Rectal smooth muscle tissue (tissue), 1 donor: ENCODE results near the gene HES1.
"Not testable (repeated sequence)": the region's sequence is repeated elsewhere in the genome, so short reads cannot be mapped to it uniquely, and the experiment has no call there.

ENCODE experiments used
- H3K27ac ChIP-seq: one replicate; pipeline ENCODE4 v1.7.0; 2013; ENCODE audit warnings: low read depth, low read length, inconsistent platforms
- H3K27me3 ChIP-seq: one replicate; pipeline ENCODE4 v1.7.0; 2013; ENCODE audit warnings: low read length; ENCODE audit not compliant: control insufficient read depth, insufficient read depth
- H3K36me3 ChIP-seq: one replicate; pipeline ENCODE4 v1.7.0; 2013; ENCODE audit warnings: low read length; ENCODE audit not compliant: control insufficient read depth, insufficient read depth
- H3K4me1 ChIP-seq: one replicate; pipeline ENCODE4 v1.7.0; 2013; ENCODE audit warnings: low read length; ENCODE audit not compliant: control insufficient read depth, insufficient read depth
- H3K4me3 ChIP-seq: one replicate; pipeline ENCODE4 v1.7.0; 2013; ENCODE audit warnings: low read length
- H3K9ac ChIP-seq: one replicate; pipeline ENCODE4 v1.7.0; 2013; ENCODE audit warnings: low read length

The HES1 gene

GRCh38 chr3:194140520-194141414 is 4.8 kb downstream of the HES1 start:
- peak overlapping the region; percentile 10 for H3K9ac ChIP-seq
- peak overlapping the region; percentile 85 for H3K27ac ChIP-seq
- H3K27me3 ChIP-seq: no peaks in the 10 kb centered on the region
- H3K4me3 ChIP-seq: peak overlapping the region; percentile 68
- peaks cover 21% of the 10 kb centered on the region for H3K4me1 ChIP-seq
- no peaks in the 10 kb centered on the region for H3K36me3 ChIP-seq

- Histone ChIP-seq H3K4me3 (peak overlapping the region; percentile 68), H3K9ac (peak overlapping the region; percentile 43), H3K27ac (peak overlapping the region; percentile 95), H3K4me1 (peaks cover 21% of the 10 kb centered on the region), H3K36me3 (no peaks in the 10 kb centered on the region), H3K27me3 (no peaks in the 10 kb centered on the region)
These were observed 5.6 kb downstream of the HES1 start for GRCh38 chr3:194141415-194142155.

- Histone ChIP-seq H3K27me3 (no peaks in the 10 kb centered on the region), H3K9ac (no peak overlapping the region), H3K4me1 (peaks cover 21% of the 10 kb centered on the region), H3K4me3 (peak overlapping the region; percentile 54), H3K36me3 (no peaks in the 10 kb centered on the region), H3K27ac (peak overlapping the region; percentile 95)
These were observed 6.4 kb downstream of the HES1 start for GRCh38 chr3:194142156-194142910.

- H3K27ac ChIP-seq: no peak overlapping the region
- no peaks in the 10 kb centered on the region for H3K27me3 ChIP-seq
- H3K4me3 ChIP-seq: no peak overlapping the region
- H3K4me1 ChIP-seq: peaks cover 13% of the 10 kb centered on the region
- H3K9ac ChIP-seq: no peak overlapping the region
- H3K36me3 ChIP-seq: no peaks in the 10 kb centered on the region
These were observed 9.8 kb downstream of the HES1 start for GRCh38 chr3:194145702-194146101.

GRCh38 chr3:194147679-194148078 is 11.7 kb downstream of the HES1 start:
- Histone ChIP-seq H3K36me3 (no peaks in the 10 kb centered on the region), H3K9ac (no peak overlapping the region), H3K4me3 (no peak overlapping the region), H3K27me3 (no peaks in the 10 kb centered on the region), H3K4me1 (peaks cover 6% of the 10 kb centered on the region), H3K27ac (no peak overlapping the region)

GRCh38 chr3:194148383-194148782 is 12.4 kb downstream of the HES1 start:
- Histone ChIP-seq H3K4me1 (peaks cover 5% of the 10 kb centered on the region), H3K9ac (peak overlapping the region; percentile 30), H3K36me3 (no peaks in the 10 kb centered on the region), H3K27ac (no peak overlapping the region), H3K27me3 (no peaks in the 10 kb centered on the region), H3K4me3 (no peak overlapping the region)

GRCh38 chr3:194150252-194150934 is 14.4 kb downstream of the HES1 start:
- Histone ChIP-seq H3K27me3 (no peaks in the 10 kb centered on the region), H3K27ac (no peak overlapping the region), H3K4me3 (no peak overlapping the region), H3K4me1 (peaks cover 5% of the 10 kb centered on the region), H3K36me3 (no peaks in the 10 kb centered on the region), H3K9ac (no peak overlapping the region)

- H3K4me1 ChIP-seq, H3K9ac ChIP-seq, H3K36me3 ChIP-seq, H3K4me3 ChIP-seq, H3K27ac ChIP-seq, H3K27me3 ChIP-seq: not testable (repeated sequence)
These were observed 15.0 kb downstream of the HES1 start for GRCh38 chr3:194150935-194151302.

- H3K9ac ChIP-seq: no peak overlapping the region
- no peak overlapping the region for H3K4me3 ChIP-seq
- H3K27me3 ChIP-seq: no peaks in the 10 kb centered on the region
- H3K4me1 ChIP-seq: no peaks in the 10 kb centered on the region
- H3K27ac ChIP-seq: no peak overlapping the region
- no peaks in the 10 kb centered on the region for H3K36me3 ChIP-seq
These were observed 18.4 kb downstream of the HES1 start for GRCh38 chr3:194154346-194154745.

- Histone ChIP-seq H3K4me1 (peaks cover 2% of the 10 kb centered on the region), H3K27me3 (no peaks in the 10 kb centered on the region), H3K27ac (no peak overlapping the region), H3K4me3 (no peak overlapping the region), H3K9ac (no peak overlapping the region), H3K36me3 (no peaks in the 10 kb centered on the region)
These were observed 20.1 kb downstream of the HES1 start for GRCh38 chr3:194156095-194156494.

- H3K27me3 ChIP-seq: no peaks in the 10 kb centered on the region
- no peak overlapping the region for H3K27ac ChIP-seq
- H3K36me3 ChIP-seq: no peaks in the 10 kb centered on the region
- H3K9ac ChIP-seq: no peak overlapping the region
- H3K4me3 ChIP-seq: no peak overlapping the region
- peaks cover 2% of the 10 kb centered on the region for H3K4me1 ChIP-seq
These were observed 23.0 kb downstream of the HES1 start for GRCh38 chr3:194158942-194159439.

GRCh38 chr3:194160158-194160557 is 24.2 kb downstream of the HES1 start:
- Histone ChIP-seq H3K4me1 (peaks cover 2% of the 10 kb centered on the region), H3K36me3 (no peaks in the 10 kb centered on the region), H3K4me3 (no peak overlapping the region), H3K27ac (no peak overlapping the region), H3K27me3 (no peaks in the 10 kb centered on the region), H3K9ac (no peak overlapping the region)
